GM18505 (cell line): Measurements from ENCODE around the gene CADM1.

Source experiments
- ATAC-seq: cut with Tn5 transposase; IDR thresholded peaks from one replicate; pipeline ENCODE4 v1.9.1; 2021; ENCODE audit not compliant: unreplicated experiment
- POLR2A ChIP-seq: IDR thresholded peaks from 4 replicates; pipeline ENCODE4 v1.6.1; 2011; ENCODE audit warnings: borderline replicate concordance; ENCODE audit not compliant: insufficient read depth, insufficient read length; ENCODE audit errors: extremely low read depth

The CADM1 gene

GRCh38 chr11:115502636-115503082 is 1.6 kb downstream of the CADM1 start:
- no peak for ATAC-seq
- TF ChIP-seq POLR2A, result no peak

- ATAC-seq, result no peak
- TF ChIP-seq POLR2A, result no peak
Observed at GRCh38 chr11:115501893-115502589, 2.2 kb downstream of the CADM1 start.

GRCh38 chr11:115501502-115501892 is 2.7 kb downstream of the CADM1 start:
- TF ChIP-seq POLR2A, result no peak
- no peak for ATAC-seq

- no peak for ATAC-seq
- TF ChIP-seq POLR2A, result no peak
Observed at GRCh38 chr11:115500547-115501501, 3.4 kb downstream of the CADM1 start.

- no peak for ATAC-seq
- TF ChIP-seq POLR2A, result no peak
Observed at GRCh38 chr11:115499891-115500290, 4.3 kb downstream of the CADM1 start.

- no peak for ATAC-seq
- TF ChIP-seq POLR2A, result no peak
Observed at GRCh38 chr11:115499241-115499799, 4.9 kb downstream of the CADM1 start.

- no peak for ATAC-seq
Observed at GRCh38 chr11:115498354-115498753, 5.9 kb downstream of the CADM1 start.

GRCh38 chr11:115497303-115497702 is 6.9 kb downstream of the CADM1 start:
- no peak for TF ChIP-seq POLR2A

More at GRCh38 chr11:115498354-115498753, 5.9 kb downstream of the CADM1 start:
- TF ChIP-seq POLR2A, result no peak

GRCh38 chr11:115496892-115497291 is 7.3 kb downstream of the CADM1 start:
- ATAC-seq, result no peak
- no peak for TF ChIP-seq POLR2A

More at GRCh38 chr11:115497303-115497702, 6.9 kb downstream of the CADM1 start:
- ATAC-seq, result no peak

GRCh38 chr11:115493905-115494304 is 10.3 kb downstream of the CADM1 start:
- no peak for ATAC-seq
- TF ChIP-seq POLR2A, result no peak

- no peak for TF ChIP-seq POLR2A
- ATAC-seq, result no peak
Observed at GRCh38 chr11:115493488-115493887, 10.7 kb downstream of the CADM1 start.

- TF ChIP-seq POLR2A, result no peak
- ATAC-seq, result no peak
Observed at GRCh38 chr11:115489466-115489865, 14.7 kb downstream of the CADM1 start.

GRCh38 chr11:115488945-115489344 is 15.3 kb downstream of the CADM1 start:
- ATAC-seq, result no peak
- TF ChIP-seq POLR2A, result no peak
